Measurements from ENCODE around the gene ZNF155.
A peak's percentile ranks its signal among the peaks of the same experiment; 100 is the strongest.
"Not testable (repeated sequence)": the region's sequence is repeated elsewhere in the genome, so short reads cannot be mapped to it uniquely, and the experiment has no call there.

The ZNF155 gene

DNA sequence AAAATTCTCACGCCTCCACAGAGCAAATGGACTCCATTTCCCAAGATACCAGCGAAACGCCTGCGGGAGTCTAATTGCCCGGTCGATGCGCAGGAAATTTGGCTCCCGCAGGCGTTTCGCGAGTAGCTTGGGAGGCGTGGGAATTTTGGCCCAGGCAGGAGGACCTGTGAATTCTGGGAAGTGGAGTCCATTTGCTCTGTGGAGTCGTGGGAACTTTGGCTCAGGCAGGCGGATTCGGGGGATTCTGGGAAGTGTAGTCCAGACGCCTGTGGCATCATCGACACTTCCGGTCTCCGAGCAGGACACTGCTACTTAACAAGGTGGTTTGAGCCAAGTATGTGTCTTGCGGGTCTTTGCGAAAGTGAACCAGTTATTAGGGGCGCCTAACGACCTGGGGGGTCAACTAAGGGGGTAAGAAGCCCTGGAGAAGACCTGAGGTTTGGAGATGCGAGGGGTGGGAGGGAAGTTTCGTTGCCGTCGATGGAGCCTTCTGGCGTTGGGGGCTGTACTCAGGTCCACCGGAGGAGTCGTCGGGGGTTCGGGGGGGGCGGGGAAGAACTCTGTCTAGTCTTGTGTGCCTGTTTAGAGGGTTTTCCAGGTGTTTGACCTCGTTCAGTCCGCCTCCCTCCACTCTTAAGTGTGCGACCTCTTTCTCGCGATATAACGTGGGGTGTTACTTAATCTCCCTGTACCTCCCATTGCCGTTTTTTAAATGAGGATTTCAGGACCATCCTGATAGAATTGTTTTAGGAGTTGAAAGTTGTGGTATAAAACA, at the start of gene ZNF155:
Gene ZNF155, plus strand, starts transcription at position 277 of the 775 bp plus-strand sequence. CDS start 4,356 bp downstream, outside the sequence.
- peak; percentile 53 for DNase-seq

DNA sequence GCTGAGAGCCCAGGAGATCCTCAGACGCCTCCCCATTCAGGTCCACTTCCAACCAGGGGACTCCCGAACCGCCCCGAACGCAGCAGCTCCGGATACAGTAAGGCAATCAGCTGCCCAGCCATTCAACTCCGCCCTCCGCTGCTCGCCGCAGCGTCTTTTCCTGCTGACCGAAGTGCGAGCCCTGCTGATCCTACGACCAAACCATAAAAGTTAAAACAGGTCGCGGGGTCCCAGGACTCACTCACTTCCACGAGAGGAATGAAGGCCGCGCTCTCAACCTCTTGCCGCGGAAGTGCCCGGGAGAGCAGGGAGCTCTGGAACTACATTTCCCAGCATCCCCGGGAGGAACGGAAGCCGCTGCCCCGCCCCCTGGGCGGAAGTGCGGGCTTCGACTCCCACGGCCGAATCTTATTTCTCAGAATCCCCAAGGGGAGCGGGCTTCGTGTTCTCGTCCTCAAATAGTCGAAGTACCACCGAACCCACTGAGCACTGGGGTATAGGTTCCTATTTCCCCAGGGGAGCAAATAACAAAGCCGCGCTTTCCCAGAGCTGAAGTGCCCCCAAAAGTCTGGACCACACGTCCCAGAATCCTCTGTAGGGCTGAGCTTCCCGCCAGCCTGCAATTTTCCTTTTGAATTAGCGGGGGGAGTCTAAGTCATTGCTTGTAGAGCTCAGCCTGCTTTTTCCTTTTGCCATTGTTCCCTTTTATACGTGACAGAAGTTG, 48.8 kb upstream of the ZNF155 start, which contains the start of gene ZNF45:
Gene ZNF45, minus strand, starts transcription at position 298 of the 724 bp plus-strand sequence. CDS start 13,097 bp downstream, outside the sequence.
- DNase-seq, result peak; percentile 79

DNA sequence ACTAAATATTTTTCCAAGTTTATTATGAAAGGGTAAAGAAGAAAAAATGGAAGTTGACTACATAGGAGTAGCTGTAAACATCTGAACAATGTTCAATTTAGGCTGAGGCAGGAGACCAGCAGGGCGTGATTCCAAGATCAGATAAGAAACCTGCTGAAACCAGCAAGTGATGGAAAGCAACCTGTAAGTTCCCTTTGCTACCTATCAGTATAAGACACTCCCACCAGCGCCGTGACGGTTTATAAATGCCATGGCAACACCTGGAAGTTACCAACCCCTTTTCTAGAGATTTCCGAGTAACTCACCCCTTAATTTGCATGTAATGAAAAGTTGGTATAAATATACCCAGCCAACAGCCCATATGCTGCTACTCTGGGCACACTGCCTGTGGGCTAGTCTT, 47.8 kb upstream of the ZNF155 start:
- no peak for DNase-seq

- no peak for DNase-seq
Measured at GRCh38 chr19:43939557-43940260, 44.3 kb upstream of the ZNF155 start.

DNA sequence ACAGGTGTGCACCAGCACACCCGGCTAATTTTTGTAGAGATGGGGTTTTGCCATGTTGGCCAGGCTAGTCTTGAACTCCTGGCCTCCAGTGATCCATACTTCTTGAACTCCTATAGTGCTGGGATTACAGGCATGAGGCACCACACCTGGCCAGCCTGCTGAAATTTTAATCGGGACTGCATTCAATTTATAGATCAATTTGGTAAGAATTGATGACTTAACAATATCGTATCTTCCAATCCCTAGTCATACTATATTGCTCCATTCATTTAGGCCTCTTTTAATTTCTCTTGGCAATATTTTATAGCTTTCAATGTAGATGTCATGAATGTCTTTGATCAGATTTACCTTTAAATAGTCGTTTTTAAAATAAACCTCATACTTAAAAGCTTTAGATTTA, 43.3 kb upstream of the ZNF155 start:
- no peak for DNase-seq

DNA sequence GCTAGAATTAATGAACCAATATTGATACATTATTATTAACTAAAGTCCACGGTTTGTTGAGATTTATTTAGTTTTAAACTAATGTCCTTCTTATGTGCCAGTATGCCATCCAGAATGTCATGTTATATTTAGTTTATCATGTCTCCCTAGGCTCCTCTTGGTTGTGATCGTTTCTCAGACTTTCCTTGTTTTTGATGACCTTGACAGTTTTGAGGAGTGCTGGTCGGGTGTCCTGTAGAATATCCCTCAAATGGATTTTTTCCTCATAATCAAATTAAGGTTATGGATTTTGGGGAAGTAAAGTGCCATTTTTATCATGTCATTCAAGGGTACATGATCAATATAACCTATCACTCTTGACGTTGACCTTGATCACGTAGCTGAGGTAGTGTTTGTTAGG, 42.8 kb upstream of the ZNF155 start:
- no peak for DNase-seq

DNA sequence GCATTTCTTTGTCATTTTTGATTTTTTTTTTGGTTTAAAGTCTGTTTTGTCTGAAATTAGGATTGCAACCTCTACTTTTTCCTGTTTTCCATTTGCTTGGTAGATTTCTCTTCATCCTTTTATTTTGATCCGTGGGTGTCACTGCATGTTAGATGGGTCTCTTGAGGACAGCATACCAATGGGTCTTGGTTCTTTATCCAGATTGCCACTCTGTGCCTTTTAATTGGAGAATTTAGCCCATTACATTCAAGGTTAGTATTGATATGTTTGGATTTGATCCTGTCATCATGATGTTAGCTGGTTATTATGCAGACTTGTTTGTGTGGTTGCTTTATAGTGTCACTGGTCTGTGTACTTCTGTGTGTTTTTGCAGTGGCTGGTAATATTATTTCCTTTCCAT, 36.6 kb upstream of the ZNF155 start:
- DNase-seq, result not testable (repeated sequence)

DNA sequence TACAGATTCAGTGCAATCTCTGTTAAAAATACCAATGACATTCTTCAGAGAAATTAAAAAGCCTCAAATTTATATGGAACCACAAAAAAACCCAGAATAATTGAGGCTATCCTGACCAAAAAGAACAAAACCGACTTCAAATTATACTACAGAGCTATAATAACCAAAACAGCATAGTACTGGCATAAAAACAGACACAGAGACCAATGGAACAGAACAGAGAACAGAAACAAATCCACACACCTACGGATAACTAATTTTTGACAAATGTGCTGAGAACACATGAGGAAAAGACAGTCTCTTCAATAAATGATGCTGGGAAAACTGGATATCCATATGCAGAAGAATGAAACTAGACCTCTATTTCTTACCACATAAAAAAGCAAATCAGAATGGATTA, 34.2 kb upstream of the ZNF155 start:
- DNase-seq, result not testable (repeated sequence)

- peak; percentile 25 for DNase-seq
Measured at GRCh38 chr19:43950834-43951645, 32.9 kb upstream of the ZNF155 start, which contains the start of gene ZNF221. ZNF221 (plus strand) TSS chr19:43951228; CDS start chr19:43962727, 11,499 bp downstream.

DNA sequence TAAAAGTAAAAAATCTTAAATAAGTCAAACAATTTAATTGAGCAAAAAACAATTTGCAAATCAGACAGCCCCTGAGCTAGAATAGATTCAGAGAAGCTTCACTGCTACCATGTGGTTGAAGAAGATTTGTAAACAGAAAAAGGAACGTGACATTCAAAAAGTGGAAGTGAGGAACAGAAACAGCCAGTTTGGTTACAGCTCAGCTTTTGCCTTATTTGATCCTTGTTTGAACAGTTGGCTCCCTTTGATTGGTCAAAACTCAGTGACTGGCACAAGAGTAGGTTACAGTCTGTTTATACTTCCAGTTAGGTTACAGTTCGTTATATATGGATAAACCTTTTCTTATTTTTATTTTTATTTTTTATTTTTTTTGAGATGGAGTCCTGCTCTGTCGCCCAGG, 27.2 kb upstream of the ZNF155 start:
- no peak for DNase-seq

DNA sequence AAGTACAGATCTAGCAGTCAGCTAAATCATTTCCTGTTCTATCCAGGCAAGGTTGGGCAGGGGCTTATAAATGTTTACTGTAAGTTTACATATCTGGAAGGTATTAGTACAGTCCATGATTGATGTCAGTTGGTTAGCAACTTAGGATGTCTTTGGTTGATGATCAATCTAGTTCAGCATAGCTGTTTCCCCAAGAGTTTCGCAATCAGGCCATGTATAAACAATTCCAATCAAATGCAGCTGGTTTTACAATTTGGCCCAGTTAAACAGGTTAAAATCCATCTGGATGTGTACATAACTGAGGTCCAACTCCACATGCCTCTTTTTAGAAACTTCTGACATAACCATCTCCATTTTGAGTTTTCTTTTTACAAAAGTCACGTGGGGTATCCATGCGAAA, 26.1 kb upstream of the ZNF155 start:
- DNase-seq, result no peak

DNA sequence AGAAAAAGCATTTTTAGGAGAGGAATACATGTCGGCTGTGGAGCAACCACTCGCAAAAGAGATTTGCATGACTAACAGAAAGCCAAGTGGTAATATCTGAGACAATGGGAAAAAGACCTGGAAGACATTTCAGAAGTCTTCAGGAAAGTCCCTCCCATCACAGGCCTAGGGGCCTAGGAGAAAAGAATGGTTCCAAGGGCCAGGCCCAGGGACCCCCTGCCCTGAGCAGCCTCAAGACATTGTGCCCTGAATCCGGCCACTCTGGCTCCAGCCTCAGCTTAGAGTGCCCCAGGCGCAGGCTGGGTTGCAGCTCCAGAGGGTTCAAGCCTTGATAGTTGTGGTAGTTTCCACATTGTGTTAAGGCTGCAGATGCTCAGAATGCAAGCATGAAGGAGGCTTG, 23.6 kb upstream of the ZNF155 start:
- no peak for DNase-seq

- DNase-seq, result no peak
Measured at GRCh38 chr19:43966079-43966694, 17.8 kb upstream of the ZNF155 start.

DNA sequence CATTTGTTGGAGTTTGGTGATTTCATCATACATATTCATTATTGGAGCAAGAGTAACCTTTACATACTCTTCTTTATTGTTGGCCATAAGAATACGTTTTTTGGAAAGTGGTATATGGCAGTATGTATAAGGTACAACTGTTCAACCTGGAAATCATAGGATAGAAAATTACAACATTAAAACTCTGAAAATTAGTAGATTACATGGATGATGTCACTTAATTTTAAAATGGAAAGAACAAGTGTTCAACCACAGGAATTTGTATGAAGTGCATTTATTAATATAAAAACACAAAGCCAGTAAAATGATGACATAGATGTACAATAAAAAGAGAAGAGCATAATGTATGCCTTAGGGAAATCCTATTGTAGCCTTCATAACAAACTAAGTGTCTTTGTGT, 7.3 kb upstream of the ZNF155 start:
- no peak for DNase-seq

DNA sequence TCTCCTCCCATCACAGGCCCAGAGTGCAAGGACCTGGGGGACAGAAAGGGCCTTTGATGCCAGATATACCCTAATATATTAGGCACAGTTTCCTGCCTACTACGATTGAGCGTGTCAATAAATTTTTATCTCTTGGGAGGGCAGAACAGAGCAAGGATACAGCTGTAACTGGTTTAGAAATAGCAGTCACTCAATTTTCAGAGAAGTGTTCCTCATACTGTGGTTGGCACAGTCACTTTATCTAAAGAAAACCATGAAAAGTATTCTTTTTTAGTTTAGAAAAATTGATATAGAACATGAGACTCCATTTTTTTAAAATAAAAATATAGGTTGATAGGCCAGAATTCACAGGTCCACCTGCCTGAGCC, 460 bp upstream of the ZNF155 start:
- DNase-seq, result no peak

- no peak for DNase-seq
Measured at GRCh38 chr19:43984687-43985000, 656 bp downstream of the ZNF155 start.

GRCh38 chr19:43997631-43998290, 13.8 kb downstream of the ZNF155 start:
- DNase-seq, result no peak

GRCh38 chr19:44002212-44002565, 18.2 kb downstream of the ZNF155 start:
- DNase-seq, result no peak

GRCh38 chr19:44002566-44003460, 18.8 kb downstream of the ZNF155 start, which contains the start of gene ZNF230:
ZNF230 (plus strand) TSS chr19:44002957; CDS start chr19:44007079, 4,122 bp downstream.
- peak; percentile 69 for DNase-seq

DNA sequence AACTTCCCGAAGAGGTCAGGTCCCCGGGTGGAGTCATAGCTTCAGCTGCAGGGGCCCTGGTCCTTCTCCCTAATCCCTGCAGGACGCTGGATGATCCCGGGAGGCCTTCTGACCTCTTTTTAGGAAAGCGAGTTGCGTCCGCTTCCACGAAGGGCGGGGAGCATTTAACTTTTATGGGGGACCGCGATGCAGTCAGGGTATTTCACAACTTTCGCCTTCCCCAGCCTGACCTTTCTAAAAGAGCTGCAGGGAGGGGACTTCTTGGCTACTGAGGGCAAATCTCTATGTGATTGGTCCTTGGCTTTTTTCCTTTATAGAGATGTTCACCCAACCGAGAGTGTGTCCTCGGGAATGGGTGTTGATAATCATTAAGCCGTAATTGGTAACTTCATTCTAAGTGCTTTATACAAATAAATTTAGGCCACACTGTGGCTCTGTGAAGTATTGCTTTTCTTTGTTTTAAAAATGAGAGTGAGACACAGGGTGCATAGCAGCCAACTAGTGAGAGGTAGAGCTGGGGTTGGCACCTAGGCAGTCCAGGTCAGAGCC, 19.5 kb downstream of the ZNF155 start:
- DNase-seq, result no peak
